ENCODE data around the gene NHLRC4. TPM values are rescaled to one million over a fixed set of nuclear protein-coding genes. Genes with fewer than 3 reads are reported as not detected.

The NHLRC4 gene
- total RNA-seq, 2 experiments from 2014 or later, result 0.45 to 0.55 TPM

DNA sequence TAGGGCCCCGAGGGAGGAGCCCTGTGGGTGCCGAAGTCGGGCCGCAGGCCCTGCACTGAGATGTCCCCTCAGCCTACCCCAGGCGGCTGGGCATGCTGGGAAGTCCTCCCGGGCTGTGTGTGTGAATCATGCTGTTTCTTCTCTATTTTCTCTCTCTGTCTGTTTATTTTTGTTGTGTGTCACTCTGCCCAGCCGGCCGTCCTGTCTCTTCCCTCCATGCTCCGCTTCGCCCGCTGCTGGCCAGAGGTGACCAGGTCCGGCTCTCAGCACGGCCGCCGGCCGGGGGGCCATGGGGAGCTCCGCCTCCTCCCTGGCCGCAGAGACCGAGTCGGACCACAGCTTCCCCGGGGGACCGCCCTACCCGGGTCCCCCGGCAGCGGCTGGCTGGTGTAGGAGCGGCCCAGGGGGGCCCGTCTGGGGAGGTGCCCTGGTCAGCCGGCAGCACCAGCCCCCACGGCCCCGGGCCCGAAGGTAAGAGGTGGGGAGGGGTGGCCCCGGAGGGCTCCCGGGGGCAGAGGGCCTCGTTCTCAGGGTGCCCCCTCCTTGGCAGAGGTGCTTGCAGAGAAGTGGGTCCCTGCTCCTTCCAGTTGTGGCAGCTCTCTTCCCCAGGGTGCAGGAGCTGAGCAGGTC is 26.8 kb upstream of the NHLRC4 start:
- no peak for TF ChIP-seq CTCF (IDR thresholded peaks at IDR 0.05)
- DNase-seq (no peak), ATAC-seq (ENCODE audit: poor library complexity) (no peak)
- H3K4me1 ChIP-seq (ENCODE audit: insufficient read depth, low read length), result peaks cover 3% of the 10 kb centered on the region
- H3K9me3 ChIP-seq (ENCODE audit: control insufficient read depth in 1 of 2, insufficient read depth in 1 of 2, low read length in 2 of 2), result peaks cover 0 to 6% of the 10 kb centered on the region in 2 experiments
- no peak overlapping the region for H3K27ac ChIP-seq (ENCODE audit: low read depth in 1 of 2, low read length in 2 of 2)
- no peaks in the 10 kb centered on the region for H3K9me3 Mint-ChIP-seq
- H3K27ac Mint-ChIP-seq, result no peak overlapping the region
- H3K4me3 ChIP-seq (ENCODE audit: low read length), result no peak overlapping the region
- peaks cover 4% of the 10 kb centered on the region for H3K36me3 Mint-ChIP-seq (ENCODE audit: low read depth)
- peaks cover 20% of the 10 kb centered on the region for H3K36me3 ChIP-seq (ENCODE audit: insufficient read depth, low read length)
- H3K27me3 ChIP-seq (ENCODE audit: control insufficient read depth in 1 of 2, insufficient read depth in 2 of 2, low read length in 2 of 2), result no peaks in the 10 kb centered on the region
- no peak overlapping the region for H3K4me3 Mint-ChIP-seq
- H3K4me1 Mint-ChIP-seq (ENCODE audit: low read depth), result no peaks in the 10 kb centered on the region
- ChIA-PET POLR2A (no interaction called here), CTCF (no interaction called here)
- intact Hi-C loops (cut with DNase I, micrococcal nuclease), result no loop called here
- no peaks in the 10 kb centered on the region for H3K27me3 Mint-ChIP-seq

DNA sequence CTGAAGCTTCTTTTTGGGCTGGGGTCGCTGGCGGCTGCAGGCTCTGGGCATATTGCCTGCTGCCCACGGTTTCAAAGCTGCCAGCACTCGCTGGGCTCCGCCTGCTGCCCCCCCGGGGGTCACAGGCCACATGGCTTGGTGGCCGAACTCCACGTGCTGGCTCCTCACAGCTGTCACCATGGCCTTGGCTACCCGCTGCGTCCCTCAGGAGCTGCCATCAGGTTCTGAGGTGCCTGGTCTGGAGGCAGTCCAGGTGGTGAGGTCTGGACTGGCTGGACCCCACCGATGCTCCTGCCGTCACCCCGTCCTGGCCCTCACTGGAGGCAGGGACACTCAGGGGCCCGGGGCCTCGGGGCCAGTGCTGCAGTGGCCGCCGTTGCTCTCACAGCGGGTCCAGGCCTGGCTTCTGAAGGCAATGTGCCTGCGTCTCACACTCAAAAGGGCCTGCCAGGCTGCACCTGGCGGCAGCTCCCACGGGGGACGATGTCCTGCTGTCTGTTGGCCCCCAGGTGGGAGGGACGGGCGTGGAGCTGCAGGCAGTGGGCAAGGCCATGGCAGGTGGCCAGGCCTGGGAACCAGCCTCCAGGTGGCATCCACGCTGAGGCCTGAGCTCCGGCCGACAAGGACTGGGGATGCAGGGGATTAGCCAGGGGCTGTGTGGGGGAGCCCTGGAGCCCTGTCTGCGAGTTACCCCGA is 26.0 kb upstream of the NHLRC4 start:
- no peak overlapping the region for H3K4me3 Mint-ChIP-seq
- ATAC-seq (ENCODE audit: poor library complexity), result no peak
- CTCF ChIA-PET, result no interaction called here

More for the DNA sequence above, 26.0 kb upstream of the NHLRC4 start:
- H3K27ac Mint-ChIP-seq, result no peak overlapping the region
- H3K36me3 Mint-ChIP-seq (ENCODE audit: low read depth), result peaks cover 4% of the 10 kb centered on the region
- POLR2A ChIA-PET, result no interaction called here
- Histone ChIP-seq H3K4me3 (ENCODE audit: low read length) (no peak overlapping the region), H3K27me3 (ENCODE audit: control insufficient read depth in 1 of 2, insufficient read depth in 2 of 2, low read length in 2 of 2) (no peaks in the 10 kb centered on the region), H3K9me3 (ENCODE audit: control insufficient read depth in 1 of 2, insufficient read depth in 1 of 2, low read length in 2 of 2) (peaks cover 0 to 6% of the 10 kb centered on the region in 2 experiments), H3K27ac (ENCODE audit: low read depth in 1 of 2, low read length in 2 of 2) (no peak overlapping the region), H3K36me3 (ENCODE audit: insufficient read depth, low read length) (peaks cover 19% of the 10 kb centered on the region), H3K4me1 (ENCODE audit: insufficient read depth, low read length) (no peaks in the 10 kb centered on the region)
- TF ChIP-seq CTCF (IDR thresholded peaks at IDR 0.05), result no peak
- DNase-seq, result no peak
- H3K4me1 Mint-ChIP-seq (ENCODE audit: low read depth), result no peaks in the 10 kb centered on the region
- no peaks in the 10 kb centered on the region for H3K27me3 Mint-ChIP-seq
- intact Hi-C loops (cut with DNase I, micrococcal nuclease), result no loop called here
- no peaks in the 10 kb centered on the region for H3K9me3 Mint-ChIP-seq
